ENCODE measurements around the gene YY1. TPM values are rescaled to one million over a fixed set of nuclear protein-coding genes. Genes with fewer than 3 reads are reported as not detected.

YY1 gene
- total and polyA plus RNA-seq, 2 of the 4 experiments (the other 2 are of a cell fraction): 21.7 to 29.9 TPM

GRCh38 chr14:100325231-100325632 lies 86.3 kb downstream of the YY1 start:
- no TSS peak for BruUV-seq (replicated peaks)
- intact Hi-C loops (cut with micrococcal nuclease): no loop called here
- Histone ChIP-seq H3K79me1 (ENCODE audit: low read depth in 1 of 2, low read length in 2 of 2) (no peaks in the 10 kb centered on the region), H3K9ac (ENCODE audit: low read depth, low read length) (no peak overlapping the region), H3K4me2 (ENCODE audit: low read depth, low read length) (no peak overlapping the region), H4K91ac (ENCODE audit: insufficient read depth, low read depth, low read length) (no peak overlapping the region), H3K56ac (ENCODE audit: extremely low read depth, insufficient read depth, low read length) (no peak overlapping the region), H3K27ac (ENCODE audit: insufficient read depth, low read length) (no peak overlapping the region), H4K20me1 (ENCODE audit: insufficient read depth, low read length) (no peaks in the 10 kb centered on the region), H3K14ac (replicated peaks; ENCODE audit: low read depth, low read length) (no peak overlapping the region), H4K5ac (ENCODE audit: low read depth, low read length) (no peak overlapping the region), H3K9me1 (ENCODE audit: insufficient read depth, low read length) (no peaks in the 10 kb centered on the region), H3K4me1 (ENCODE audit: control insufficient read depth, insufficient read depth, low read length) (no peaks in the 10 kb centered on the region), H2AK5ac (ENCODE audit: low read depth, low read length) (no peak overlapping the region), H3K36me3 (ENCODE audit: control insufficient read depth, insufficient read depth, low read length) (no peaks in the 10 kb centered on the region), H2BK20ac (ENCODE audit: low read depth, low read length) (no peak overlapping the region), H3K27me3 (ENCODE audit: control insufficient read depth, insufficient read depth, low read length) (no peaks in the 10 kb centered on the region; the same call in 1 of the 2 replicates), H2BK120ac (ENCODE audit: low read depth, low read length) (no peak overlapping the region), H3K9me3 (ENCODE audit: control insufficient read depth, insufficient read depth, low read length) (no peaks in the 10 kb centered on the region), H2BK5ac (ENCODE audit: low read depth, low read length, poor library complexity, severe bottlenecking) (no peak overlapping the region), H3K4ac (ENCODE audit: low read depth, low read length) (no peak overlapping the region), H2AK9ac (replicated peaks; ENCODE audit: low read depth, low read length, poor library complexity) (no peak overlapping the region), H2BK15ac (ENCODE audit: low read depth, low read length) (no peak overlapping the region), H3K18ac (ENCODE audit: low read depth, low read length) (no peak overlapping the region), H3K23ac (ENCODE audit: low read depth, low read length) (no peak overlapping the region), H2AFZ (replicated peaks; ENCODE audit: low read length, poor library complexity) (peak overlapping the region; percentile 64), H4K8ac (ENCODE audit: low read depth in 2 of 2, low read length in 2 of 2) (no peak overlapping the region), H3K4me3 (ENCODE audit: insufficient read depth, low read depth, low read length) (no peak overlapping the region)
- ChIA-PET CTCF (no interaction called here), POLR2A (ENCODE audit: unreplicated experiment) (no interaction called here)
- ATAC-seq (ENCODE audit: low read depth) (no peak; the same call in 1 of the 2 replicates), DNase-seq (no peak)
- in situ Hi-C loops (cut with MboI; ENCODE audit: low sequenced_read_pairs): no loop called here
- WGBS, 2 experiments (ENCODE audit: extremely low coverage in 2 of 2, insufficient read length in 1 of 2): 65% methylated on average over 12 of the region's 17 CpGs; no CpG with 5 or more reads in 1 of the 2 experiments
- dilution Hi-C loops (cut with HindIII; ENCODE audit: low sequenced_read_pairs, unreplicated experiment): no loop called here
- TF ChIP-seq SMC3 (IDR thresholded peaks at IDR 0.05; ENCODE audit: low read depth, low read length): no peak
- no peak for TF ChIP-seq RAD21 (IDR thresholded peaks at IDR 0.05; ENCODE audit: low read length)
- TF ChIP-seq RCOR1 (IDR thresholded peaks at IDR 0.05; ENCODE audit: insufficient replicate concordance, low read length): no peak
